ENCODE measurements around the gene CBLN3.
"Not testable (repeated sequence)": the region's sequence is repeated elsewhere in the genome, so short reads cannot be mapped to it uniquely, and the experiment has no call there.

Gene CBLN3

DNA sequence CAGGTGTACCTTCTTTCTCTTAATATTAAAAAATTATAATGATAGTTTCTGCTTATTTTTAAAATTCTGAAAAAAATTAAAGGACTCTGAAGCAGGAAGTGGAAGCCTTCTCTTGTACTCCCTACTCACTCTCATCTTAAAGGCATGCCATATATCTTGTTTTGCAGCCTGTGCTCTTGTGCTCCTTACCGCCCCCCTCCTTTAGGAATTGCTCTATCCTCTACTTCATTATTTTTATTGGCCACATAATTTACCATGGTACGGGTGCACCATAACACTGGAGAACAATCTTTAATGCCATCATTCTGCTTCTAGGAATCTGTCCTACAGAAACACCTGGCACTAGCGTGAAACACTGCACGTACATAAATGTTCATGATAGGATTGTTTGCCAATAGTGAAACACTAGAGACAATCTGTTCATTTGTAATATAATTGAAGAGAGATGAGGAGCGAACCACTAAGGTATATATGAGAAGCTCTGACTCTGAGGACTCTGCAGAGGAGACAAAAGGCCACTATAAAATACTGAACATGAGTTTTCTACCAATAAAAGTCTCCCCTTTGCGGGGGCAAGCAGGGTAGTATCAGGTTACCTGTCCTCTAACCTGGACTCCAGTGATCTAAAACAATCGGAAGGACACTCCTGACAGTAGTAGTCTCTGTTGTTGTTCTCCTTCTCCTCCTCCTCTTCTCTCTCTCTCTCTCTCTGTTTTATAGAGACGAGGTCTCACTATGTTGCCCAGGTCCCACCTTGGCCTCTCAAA is 37.0 kb downstream of the CBLN3 start:
- Histone ChIP-seq H3K27me3 (no peaks in the 10 kb centered on the region), H3K36me3 (no peaks in the 10 kb centered on the region), H3K4me3 (ENCODE audit: low read depth in 1 of 2, low read length in 1 of 2) (no peak overlapping the region), H3K4me1 (ENCODE audit: control insufficient read depth in 1 of 2, insufficient read depth in 1 of 2, low read depth in 1 of 2, low read length in 1 of 2) (peaks cover 15 to 28% of the 10 kb centered on the region in 2 experiments), H3K27ac (no peak overlapping the region), H3K9me3 (no peaks in the 10 kb centered on the region)
- TF ChIP-seq CTCF (IDR thresholded peaks at IDR 0.05) = no peak

DNA sequence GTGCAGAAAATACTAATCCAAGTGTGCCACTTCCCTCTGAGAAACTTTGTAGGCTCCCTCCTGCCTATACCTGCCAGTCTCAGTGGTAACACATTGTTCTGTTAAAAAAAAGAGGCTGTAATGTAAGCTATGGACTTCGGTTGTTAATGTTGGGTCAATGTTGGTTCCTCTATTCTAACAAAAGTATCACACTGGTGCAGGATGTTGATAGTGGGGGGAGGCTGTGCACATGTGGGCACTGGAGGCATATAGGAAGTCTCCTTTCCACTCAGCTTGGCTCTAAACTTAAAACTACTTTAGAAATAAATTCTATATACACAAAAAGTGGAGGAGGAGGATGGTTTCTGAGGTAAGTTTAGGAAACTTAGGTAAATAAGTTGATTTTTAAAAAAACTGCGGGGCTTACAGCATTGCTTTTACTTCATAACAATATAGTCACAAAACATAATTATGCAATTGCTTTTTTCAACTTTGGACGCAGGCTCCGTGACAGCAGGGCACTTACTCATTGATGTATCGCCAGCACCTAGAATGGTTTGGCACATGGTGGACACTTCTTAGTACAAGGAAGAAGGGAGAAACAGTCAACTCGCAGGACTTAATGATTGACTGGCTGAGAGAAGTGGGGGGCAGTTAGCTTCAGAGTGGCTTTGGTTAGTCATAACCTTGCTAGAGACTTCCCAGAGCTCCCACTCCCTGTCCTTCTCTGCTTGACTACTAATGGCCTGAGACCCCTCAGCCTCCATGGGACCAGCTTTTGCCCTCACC is 38.6 kb downstream of the CBLN3 start:
- Histone ChIP-seq H3K4me1 (ENCODE audit: control insufficient read depth in 1 of 2, insufficient read depth in 1 of 2, low read depth in 1 of 2, low read length in 1 of 2) (peaks cover 15 to 28% of the 10 kb centered on the region in 2 experiments), H3K4me3 (ENCODE audit: low read depth in 1 of 2, low read length in 1 of 2) (no peak overlapping the region), H3K36me3 (no peaks in the 10 kb centered on the region), H3K27ac (no peak overlapping the region), H3K27me3 (no peaks in the 10 kb centered on the region), H3K9me3 (no peaks in the 10 kb centered on the region)
- no peak for TF ChIP-seq CTCF (IDR thresholded peaks at IDR 0.05)

DNA sequence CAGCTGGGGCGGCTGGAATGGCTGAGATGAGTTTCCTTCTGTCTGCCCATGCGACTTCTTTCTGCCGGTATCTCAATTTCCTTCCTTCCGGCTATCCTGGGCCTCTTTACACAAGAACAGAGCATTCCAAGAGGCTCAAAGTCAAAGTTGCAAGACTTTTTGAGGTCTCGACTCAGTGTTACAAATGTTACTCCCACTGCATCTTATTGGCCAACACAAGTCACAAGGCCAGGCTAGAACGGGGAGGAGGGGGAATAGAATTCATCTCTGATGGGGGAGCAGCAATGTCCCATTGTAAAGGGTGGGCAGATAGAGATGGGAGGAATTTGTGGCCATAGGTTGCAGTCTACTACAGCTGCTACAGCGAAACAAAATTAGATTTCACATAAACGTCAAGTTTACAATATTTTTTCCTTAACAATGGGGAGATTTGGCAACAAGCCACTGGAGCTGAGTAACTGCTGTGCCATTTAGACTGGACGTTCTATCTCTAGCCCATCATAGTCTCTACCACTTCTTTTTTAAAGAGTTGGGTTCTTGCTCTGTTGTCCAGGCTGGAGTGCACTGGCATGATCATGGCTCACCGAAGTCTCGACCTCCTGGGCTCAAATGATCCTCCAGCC is 40.1 kb downstream of the CBLN3 start:
- Histone ChIP-seq H3K27me3 (no peaks in the 10 kb centered on the region), H3K36me3 (no peaks in the 10 kb centered on the region), H3K4me1 (ENCODE audit: control insufficient read depth in 1 of 2, insufficient read depth in 1 of 2, low read depth in 1 of 2, low read length in 1 of 2) (peaks cover 15 to 28% of the 10 kb centered on the region in 2 experiments), H3K27ac (no peak overlapping the region), H3K9me3 (no peaks in the 10 kb centered on the region), H3K4me3 (ENCODE audit: low read depth in 1 of 2, low read length in 1 of 2) (no peak overlapping the region)
- no peak for TF ChIP-seq CTCF (IDR thresholded peaks at IDR 0.05)

- no peak overlapping the region for H3K4me3 ChIP-seq (ENCODE audit: low read depth in 1 of 2, low read length in 1 of 2)
- no peaks in the 10 kb centered on the region for H3K9me3 ChIP-seq
- H3K36me3 ChIP-seq = no peaks in the 10 kb centered on the region
- H3K27ac ChIP-seq = no peak overlapping the region
- peaks cover 15 to 28% of the 10 kb centered on the region in 2 experiments for H3K4me1 ChIP-seq (ENCODE audit: control insufficient read depth in 1 of 2, insufficient read depth in 1 of 2, low read depth in 1 of 2, low read length in 1 of 2)
- no peak for TF ChIP-seq CTCF (IDR thresholded peaks at IDR 0.05)
- no peaks in the 10 kb centered on the region for H3K27me3 ChIP-seq
Measured at GRCh38 chr14:24388474-24389179, 40.8 kb downstream of the CBLN3 start.

- H3K27me3 ChIP-seq; H3K9me3 ChIP-seq; H3K27ac ChIP-seq; H3K4me3 ChIP-seq (ENCODE audit: low read depth in 1 of 2, low read length in 1 of 2); H3K36me3 ChIP-seq: not testable (repeated sequence)
- peaks cover 15 to 28% of the 10 kb centered on the region in 2 experiments for H3K4me1 ChIP-seq (ENCODE audit: control insufficient read depth in 1 of 2, insufficient read depth in 1 of 2, low read depth in 1 of 2, low read length in 1 of 2)
Measured at GRCh38 chr14:24387579-24387978, 41.9 kb downstream of the CBLN3 start.
